Endothelial cell (in vitro differentiated cells): ENCODE results near the gene FSTL1. TPM values are rescaled to one million over a fixed set of nuclear protein-coding genes. Genes with fewer than 3 reads are reported as not detected.

Experiments used
- DNase-seq: peaks from one replicate; pipeline ENCODE4 v3.0.0; 2021; ENCODE audit warnings: low spot score
- H3K27ac Mint-ChIP-seq: one replicate; pipeline ENCODE4 v1.8.0; 2021; ENCODE audit warnings: mixed read lengths, inconsistent platforms; ENCODE audit not compliant: unreplicated experiment
- H3K27me3 Mint-ChIP-seq: one replicate; pipeline ENCODE4 v1.8.0; 2021; ENCODE audit warnings: mild to moderate bottlenecking, moderate library complexity, mixed read lengths, inconsistent platforms; ENCODE audit not compliant: unreplicated experiment
- H3K36me3 Mint-ChIP-seq: one replicate; pipeline ENCODE4 v1.8.0; 2021; ENCODE audit warnings: mild to moderate bottlenecking, low read depth, mixed read lengths, inconsistent platforms; ENCODE audit not compliant: unreplicated experiment
- H3K4me1 Mint-ChIP-seq: one replicate; pipeline ENCODE4 v1.8.0; 2021; ENCODE audit warnings: mild to moderate bottlenecking, mixed read lengths, inconsistent platforms; ENCODE audit not compliant: unreplicated experiment
- H3K4me3 Mint-ChIP-seq: one replicate; pipeline ENCODE4 v1.8.0; 2021; ENCODE audit warnings: mild to moderate bottlenecking, mixed read lengths, inconsistent platforms; ENCODE audit not compliant: unreplicated experiment
- H3K9me3 Mint-ChIP-seq: one replicate; pipeline ENCODE4 v1.8.0; 2021; ENCODE audit warnings: mixed read lengths, inconsistent platforms; ENCODE audit not compliant: unreplicated experiment
- total RNA-seq: library from RNA; stranded (reverse); fragmentation: NEBNext Ultra II Directional; extraction: Animal tissue kit (Norgen Biotek cat#: 25700); gene quantifications from one replicate; pipeline ENCODE4 v1.2.1, GENCODE V29; 2021; ENCODE audit not compliant: unreplicated experiment
- TF ChIP-seq, protein P1 (sequence below): fragments of 200-600 bp; sonication (generic); IDR thresholded peaks from one replicate; pipeline ENCODE4 v1.5.0; 2021; ENCODE audit warnings: antibody characterized with exemption; ENCODE audit not compliant: unreplicated experiment

The FSTL1 gene
- total RNA-seq, 1 donor from 2014 or later: 1,211 TPM

DNA sequence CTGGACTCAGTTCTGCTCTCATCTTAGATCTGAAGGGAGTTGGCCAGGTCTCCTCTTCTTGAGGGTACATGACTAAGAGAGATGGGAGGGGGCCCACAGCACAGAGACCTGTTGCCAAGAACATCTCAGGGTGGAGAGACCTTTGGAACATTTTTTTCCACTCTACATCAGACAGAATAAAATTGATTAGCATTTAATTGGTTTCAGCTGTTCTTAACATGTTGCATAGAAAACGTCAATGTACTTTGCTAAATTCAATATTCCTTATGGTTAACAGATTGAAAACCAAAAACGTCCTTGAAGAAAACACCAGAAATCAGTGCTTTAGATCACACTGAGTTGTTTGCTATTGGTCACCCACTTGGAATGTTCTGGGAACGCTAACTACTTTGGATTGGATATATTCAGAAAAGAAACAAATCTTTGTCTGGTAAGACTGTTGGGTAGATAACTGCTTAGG lies 36.4 kb upstream of the FSTL1 start:
- no peak for DNase-seq
- Mint-ChIP-seq H3K36me3 (peaks cover 5% of the 10 kb centered on the region), H3K4me3 (no peak overlapping the region), H3K27me3 (no peaks in the 10 kb centered on the region), H3K9me3 (no peaks in the 10 kb centered on the region), H3K27ac (no peak overlapping the region), H3K4me1 (peaks cover 12% of the 10 kb centered on the region)
- TF ChIP-seq, protein P1, sequence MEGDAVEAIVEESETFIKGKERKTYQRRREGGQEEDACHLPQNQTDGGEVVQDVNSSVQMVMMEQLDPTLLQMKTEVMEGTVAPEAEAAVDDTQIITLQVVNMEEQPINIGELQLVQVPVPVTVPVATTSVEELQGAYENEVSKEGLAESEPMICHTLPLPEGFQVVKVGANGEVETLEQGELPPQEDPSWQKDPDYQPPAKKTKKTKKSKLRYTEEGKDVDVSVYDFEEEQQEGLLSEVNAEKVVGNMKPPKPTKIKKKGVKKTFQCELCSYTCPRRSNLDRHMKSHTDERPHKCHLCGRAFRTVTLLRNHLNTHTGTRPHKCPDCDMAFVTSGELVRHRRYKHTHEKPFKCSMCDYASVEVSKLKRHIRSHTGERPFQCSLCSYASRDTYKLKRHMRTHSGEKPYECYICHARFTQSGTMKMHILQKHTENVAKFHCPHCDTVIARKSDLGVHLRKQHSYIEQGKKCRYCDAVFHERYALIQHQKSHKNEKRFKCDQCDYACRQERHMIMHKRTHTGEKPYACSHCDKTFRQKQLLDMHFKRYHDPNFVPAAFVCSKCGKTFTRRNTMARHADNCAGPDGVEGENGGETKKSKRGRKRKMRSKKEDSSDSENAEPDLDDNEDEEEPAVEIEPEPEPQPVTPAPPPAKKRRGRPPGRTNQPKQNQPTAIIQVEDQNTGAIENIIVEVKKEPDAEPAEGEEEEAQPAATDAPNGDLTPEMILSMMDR: no peak

DNA sequence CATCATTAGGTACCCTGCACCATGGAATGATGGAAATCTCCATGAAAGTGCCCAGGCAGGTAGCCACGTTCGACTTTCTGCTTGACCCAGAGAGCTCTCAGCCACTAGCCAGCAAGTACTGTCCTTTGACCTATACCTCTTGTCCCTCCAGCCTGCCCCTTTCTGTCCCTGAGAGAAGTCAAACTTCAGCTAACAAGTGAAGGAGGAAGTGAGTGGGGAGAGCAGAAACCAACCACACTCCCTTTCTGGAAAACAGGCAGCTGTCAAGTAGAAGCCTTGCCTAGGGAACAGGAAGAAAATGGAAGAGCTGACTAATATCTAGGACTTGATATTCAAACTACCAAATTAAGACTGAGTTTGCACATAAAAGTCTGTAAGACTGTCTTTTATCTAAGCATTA lies 30.3 kb upstream of the FSTL1 start:
- Mint-ChIP-seq H3K27ac (no peak overlapping the region), H3K27me3 (no peaks in the 10 kb centered on the region), H3K9me3 (no peaks in the 10 kb centered on the region), H3K4me3 (no peak overlapping the region), H3K4me1 (no peaks in the 10 kb centered on the region), H3K36me3 (no peaks in the 10 kb centered on the region)
- TF ChIP-seq, protein P1: no peak
- DNase-seq: no peak

DNA sequence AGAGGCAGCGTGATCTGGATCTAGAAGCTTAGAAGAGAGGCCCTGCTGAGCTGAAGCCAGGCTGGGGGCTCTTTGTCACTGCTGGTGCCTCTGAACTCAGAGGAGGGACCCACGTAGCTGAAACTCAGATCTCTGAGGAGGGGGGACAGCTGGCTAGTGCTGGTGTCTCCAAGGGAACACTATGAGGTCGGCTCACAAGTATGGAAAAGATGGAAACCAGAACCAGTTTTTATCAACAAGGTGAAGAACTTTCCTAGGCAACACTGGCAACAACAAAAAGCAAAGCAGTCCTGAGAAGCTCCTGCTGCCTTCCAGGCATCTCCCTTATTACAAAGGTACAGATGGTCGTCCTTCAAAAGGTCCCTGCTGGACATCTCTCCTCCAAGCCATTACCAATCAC lies 27.0 kb upstream of the FSTL1 start:
- TF ChIP-seq, protein P1: no peak
- Mint-ChIP-seq H3K9me3 (peaks cover under 1% of the 10 kb centered on the region), H3K36me3 (no peaks in the 10 kb centered on the region), H3K4me3 (no peak overlapping the region), H3K27ac (peak overlapping the region; percentile 24), H3K4me1 (no peaks in the 10 kb centered on the region), H3K27me3 (no peaks in the 10 kb centered on the region)
- no peak for DNase-seq

DNA sequence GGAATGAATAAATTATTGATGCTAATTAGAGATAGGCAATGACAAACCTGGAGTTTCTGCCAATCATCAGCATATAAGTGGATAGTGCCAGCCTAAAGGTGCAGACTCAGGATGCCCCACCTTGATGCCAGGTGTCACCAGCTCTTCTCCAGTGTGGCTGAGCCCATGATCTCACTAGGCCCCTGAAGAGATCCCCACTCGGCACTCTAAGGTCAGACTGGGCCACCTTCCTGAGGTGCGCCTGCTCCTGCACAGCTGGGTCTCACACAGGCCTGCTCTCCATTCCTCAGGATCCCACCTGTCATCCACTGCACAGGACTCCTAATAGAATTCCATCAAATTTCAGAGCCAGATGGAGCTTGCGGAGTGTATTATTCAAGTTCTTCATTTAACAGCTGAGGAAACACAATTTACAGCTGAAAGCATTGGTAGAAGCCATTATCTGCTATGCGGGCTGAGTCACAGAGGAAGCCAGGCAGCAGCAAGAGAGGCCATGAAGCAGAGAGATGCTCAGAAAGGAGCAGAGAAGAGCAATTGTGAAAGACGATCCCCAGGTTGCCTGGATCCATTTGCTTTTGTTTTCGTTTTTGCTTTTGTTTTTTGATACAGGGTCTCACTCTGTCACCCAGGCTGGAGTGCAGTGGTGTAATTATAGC lies 25.1 kb upstream of the FSTL1 start:
- no peak overlapping the region for H3K27ac Mint-ChIP-seq
- DNase-seq: no peak
- no peaks in the 10 kb centered on the region for H3K27me3 Mint-ChIP-seq
- peaks cover 4% of the 10 kb centered on the region for H3K9me3 Mint-ChIP-seq
- no peaks in the 10 kb centered on the region for H3K36me3 Mint-ChIP-seq
- H3K4me1 Mint-ChIP-seq: no peaks in the 10 kb centered on the region
- H3K4me3 Mint-ChIP-seq: no peak overlapping the region
- TF ChIP-seq, protein P1: no peak

DNA sequence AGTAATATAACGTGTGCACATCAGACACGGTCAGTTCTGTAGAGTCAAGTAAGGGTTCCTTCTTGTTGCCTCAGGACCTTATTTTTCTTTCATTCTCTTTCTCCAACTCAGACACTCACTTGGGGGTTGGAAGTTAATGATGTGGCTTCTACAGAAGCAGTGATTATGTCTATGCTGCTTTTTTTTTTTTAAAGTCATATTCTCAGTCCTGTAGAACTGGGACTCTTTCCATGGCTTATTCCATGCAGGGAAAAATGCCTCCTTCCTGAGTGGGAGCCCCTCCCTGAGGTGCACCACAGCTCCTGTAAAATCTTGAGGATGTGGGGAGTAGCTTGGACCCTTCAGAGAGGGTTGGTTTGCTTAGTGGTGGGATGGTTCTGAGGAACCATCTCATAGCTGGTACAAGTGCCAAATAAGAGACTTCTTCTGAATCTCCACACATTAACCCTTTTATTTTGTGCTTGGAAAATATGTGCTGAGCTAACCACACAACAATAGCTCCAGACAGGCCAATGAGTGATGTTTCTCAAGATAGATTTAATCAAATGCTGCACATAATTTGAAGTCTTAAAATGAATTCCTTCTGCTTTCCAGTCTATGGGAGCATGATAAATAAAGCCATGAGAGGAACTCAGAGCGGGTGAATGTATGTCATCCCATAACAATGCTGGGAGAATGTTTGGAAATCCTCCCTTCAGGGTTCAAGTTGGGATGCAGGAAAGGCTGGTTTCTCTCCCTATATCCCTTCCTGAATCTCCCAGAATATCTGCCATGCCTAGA lies 23.3 kb upstream of the FSTL1 start:
- Mint-ChIP-seq H3K36me3 (no peaks in the 10 kb centered on the region), H3K9me3 (peaks cover 4% of the 10 kb centered on the region), H3K27ac (no peak overlapping the region), H3K27me3 (no peaks in the 10 kb centered on the region), H3K4me1 (no peaks in the 10 kb centered on the region), H3K4me3 (no peak overlapping the region)
- no peak for DNase-seq
- TF ChIP-seq, protein P1: no peak
